Suprapubic skin (tissue), 4 donors: ENCODE data around the gene C3orf52.

Source experiments
- EP300 ChIP-seq: sonication (generic); formaldehyde crosslinking; IDR thresholded peaks from one replicate; pipeline ENCODE4 v1.6.1; 2017; ENCODE audit warnings: antibody characterized with exemption
- POLR2A ChIP-seq, 2 donors: fragments of 450-650 bp; IDR thresholded peaks; one replicate each; pipeline ENCODE4 v1.6.1; 2017; ENCODE audit warnings: antibody characterized with exemption in 2 of 2, mild to moderate bottlenecking in 2 of 2, moderate library complexity in 2 of 2
- POLR2AphosphoS5 ChIP-seq, 3 donors: sonication (generic); formaldehyde crosslinking; IDR thresholded peaks; one replicate each; pipeline ENCODE4 v1.6.1; 2017; ENCODE audit warnings: antibody characterized with exemption in 3 of 3
- TF ChIP-seq, protein P1 (sequence below), 2 donors: fragments of 200-600 bp in 1 of 2; fragments of 450-650 bp in 1 of 2; sonication (generic) in 1 of 2; IDR thresholded peaks; one replicate each; pipeline ENCODE4 v1.5.1; 2016 to 2019; ENCODE audit warnings: antibody characterized with exemption in 2 of 2, mild to moderate bottlenecking in 1 of 2, moderate library complexity in 1 of 2

DNA sequence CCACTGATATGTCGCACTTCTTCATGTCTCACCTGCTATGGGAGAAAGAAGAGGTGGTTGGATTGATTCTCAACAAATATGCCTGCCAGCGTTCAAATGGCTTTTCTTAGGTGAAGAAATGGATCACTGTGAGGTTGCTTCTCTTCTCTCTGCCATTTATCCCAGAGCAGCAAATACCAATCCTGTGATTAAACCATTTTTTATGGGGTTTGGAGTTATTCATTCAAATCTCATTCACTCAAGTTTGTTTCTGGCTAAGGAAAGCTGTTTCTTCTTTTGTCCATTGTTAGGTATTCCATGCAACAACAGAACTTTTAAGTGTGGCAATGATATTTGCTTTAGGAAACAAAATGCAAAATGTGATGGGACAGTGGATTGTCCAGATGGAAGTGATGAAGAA lies 12.2 kb upstream of the C3orf52 start:
- TF ChIP-seq, protein P1, sequence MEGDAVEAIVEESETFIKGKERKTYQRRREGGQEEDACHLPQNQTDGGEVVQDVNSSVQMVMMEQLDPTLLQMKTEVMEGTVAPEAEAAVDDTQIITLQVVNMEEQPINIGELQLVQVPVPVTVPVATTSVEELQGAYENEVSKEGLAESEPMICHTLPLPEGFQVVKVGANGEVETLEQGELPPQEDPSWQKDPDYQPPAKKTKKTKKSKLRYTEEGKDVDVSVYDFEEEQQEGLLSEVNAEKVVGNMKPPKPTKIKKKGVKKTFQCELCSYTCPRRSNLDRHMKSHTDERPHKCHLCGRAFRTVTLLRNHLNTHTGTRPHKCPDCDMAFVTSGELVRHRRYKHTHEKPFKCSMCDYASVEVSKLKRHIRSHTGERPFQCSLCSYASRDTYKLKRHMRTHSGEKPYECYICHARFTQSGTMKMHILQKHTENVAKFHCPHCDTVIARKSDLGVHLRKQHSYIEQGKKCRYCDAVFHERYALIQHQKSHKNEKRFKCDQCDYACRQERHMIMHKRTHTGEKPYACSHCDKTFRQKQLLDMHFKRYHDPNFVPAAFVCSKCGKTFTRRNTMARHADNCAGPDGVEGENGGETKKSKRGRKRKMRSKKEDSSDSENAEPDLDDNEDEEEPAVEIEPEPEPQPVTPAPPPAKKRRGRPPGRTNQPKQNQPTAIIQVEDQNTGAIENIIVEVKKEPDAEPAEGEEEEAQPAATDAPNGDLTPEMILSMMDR (IDR thresholded peaks at IDR 0.05): no peak
- TF ChIP-seq POLR2A (IDR thresholded peaks at IDR 0.05) (no peak), EP300 (no peak), POLR2AphosphoS5 (IDR thresholded peaks at IDR 0.05) (no peak)
